ENCODE measurements around the gene ZBTB46. TPM values are rescaled to one million over a fixed set of nuclear protein-coding genes. Genes with fewer than 3 reads are reported as not detected.
A peak's percentile ranks its signal among the peaks of the same experiment; 100 is the strongest.

ZBTB46 gene
- total RNA-seq, 1 experiment from 2014 or later, result 27.1 TPM

- Histone ChIP-seq H2BK12ac (ENCODE audit: insufficient read length, low read depth, low read length) (no peak overlapping the region), H3K9me3 (ENCODE audit: control insufficient read depth, low read depth, low read length) (no peaks in the 10 kb centered on the region), H3K23ac (ENCODE audit: insufficient read length, low read depth, low read length) (no peak overlapping the region), H3K4ac (ENCODE audit: low read depth, low read length) (no peak overlapping the region), H4K8ac (replicated peaks; ENCODE audit: insufficient read length, low read depth, low read length) (no peak overlapping the region), H4K91ac (ENCODE audit: insufficient read length, low read depth, low read length) (peak overlapping the region; percentile 45), H3K79me1 (ENCODE audit: insufficient read depth, low read depth, low read length, poor library complexity, severe bottlenecking) (peaks cover 5% of the 10 kb centered on the region), H3K18ac (ENCODE audit: insufficient read length, low read depth, low read length) (no peak overlapping the region), H2AK5ac (ENCODE audit: insufficient read length, low read length) (no peak overlapping the region), H3K4me1 (ENCODE audit: insufficient read depth, low read length) (no peaks in the 10 kb centered on the region), H3K27me3 (ENCODE audit: insufficient read depth, low read length) (no peaks in the 10 kb centered on the region), H3K9ac (ENCODE audit: extremely low read depth, insufficient read length, low read length) (no peak overlapping the region), H4K20me1 (ENCODE audit: control insufficient read depth, insufficient read depth, insufficient read length) (no peaks in the 10 kb centered on the region), H3K79me2 (ENCODE audit: insufficient read depth, low read length) (no peaks in the 10 kb centered on the region), H2BK15ac (ENCODE audit: low read depth, low read length) (no peak overlapping the region), H3K27ac (ENCODE audit: insufficient read length, low read depth, low read length) (no peak overlapping the region), H3K56ac (ENCODE audit: insufficient read length, low read depth, low read length) (no peak overlapping the region), H2BK20ac (ENCODE audit: low read depth, low read length, poor library complexity, severe bottlenecking) (no peak overlapping the region), H2BK120ac (ENCODE audit: low read depth, low read length, poor library complexity, severe bottlenecking) (no peak overlapping the region), H2BK5ac (ENCODE audit: insufficient read length, low read length) (no peak overlapping the region), H4K5ac (ENCODE audit: insufficient read length, low read depth, low read length) (no peak overlapping the region), H2AFZ (ENCODE audit: low read length) (no peak overlapping the region), H3K4me2 (ENCODE audit: insufficient read depth, insufficient read length, low read length) (no peak overlapping the region), H3K23me2 (ENCODE audit: insufficient read length, low read depth, low read length, poor library complexity, severe bottlenecking) (no peaks in the 10 kb centered on the region), H3K14ac (ENCODE audit: insufficient read depth, low read length) (no peak overlapping the region), H3T11ph (ENCODE audit: low read length) (no peak overlapping the region)
- peaks cover 7 to 10% of the 10 kb centered on the region in 2 experiments; a peak in 3 of 4 replicates for H3K4me1 Mint-ChIP-seq
- H3K4me3 Mint-ChIP-seq, result no peak overlapping the region
- H3K9me3 Mint-ChIP-seq, result no peaks in the 10 kb centered on the region; a peak in 1 of 5 replicates
- no peak for TF ChIP-seq CTCF (conservative IDR thresholded peaks at IDR 0.05)
- peaks cover 0 to 18% (median 17%) of the 10 kb centered on the region in 3 experiments; a peak in 5 of 7 replicates for H3K36me3 Mint-ChIP-seq (ENCODE audit: insufficient read depth in 1 of 3, low read depth in 3 of 3)
- WGBS (ENCODE audit: extremely low coverage, insufficient read length, low lambda C conversion rate), result no CpG with 5 or more reads among the region's 14 CpGs
- no peak for DNase-seq
- peaks cover 2% of the 10 kb centered on the region; the same call in 1 of the 2 replicates for H3K27me3 Mint-ChIP-seq (ENCODE audit: low read depth)
- no peak overlapping the region for H3K27ac Mint-ChIP-seq
Observed at GRCh38 chr20:63794614-63795013, 36.5 kb downstream of the ZBTB46 start.
